HG02884 (cell line): ENCODE measurements around the gene IQCC.
"Not testable (repeated sequence)": the region's sequence is repeated elsewhere in the genome, so short reads cannot be mapped to it uniquely, and the experiment has no call there.

Experiments used
- ATAC-seq: cut with Tn5 transposase; IDR thresholded peaks from one replicate; pipeline ENCODE4 v1.9.1; 2021; ENCODE audit warnings: mild to moderate bottlenecking, moderate library complexity; ENCODE audit not compliant: unreplicated experiment

IQCC gene

DNA sequence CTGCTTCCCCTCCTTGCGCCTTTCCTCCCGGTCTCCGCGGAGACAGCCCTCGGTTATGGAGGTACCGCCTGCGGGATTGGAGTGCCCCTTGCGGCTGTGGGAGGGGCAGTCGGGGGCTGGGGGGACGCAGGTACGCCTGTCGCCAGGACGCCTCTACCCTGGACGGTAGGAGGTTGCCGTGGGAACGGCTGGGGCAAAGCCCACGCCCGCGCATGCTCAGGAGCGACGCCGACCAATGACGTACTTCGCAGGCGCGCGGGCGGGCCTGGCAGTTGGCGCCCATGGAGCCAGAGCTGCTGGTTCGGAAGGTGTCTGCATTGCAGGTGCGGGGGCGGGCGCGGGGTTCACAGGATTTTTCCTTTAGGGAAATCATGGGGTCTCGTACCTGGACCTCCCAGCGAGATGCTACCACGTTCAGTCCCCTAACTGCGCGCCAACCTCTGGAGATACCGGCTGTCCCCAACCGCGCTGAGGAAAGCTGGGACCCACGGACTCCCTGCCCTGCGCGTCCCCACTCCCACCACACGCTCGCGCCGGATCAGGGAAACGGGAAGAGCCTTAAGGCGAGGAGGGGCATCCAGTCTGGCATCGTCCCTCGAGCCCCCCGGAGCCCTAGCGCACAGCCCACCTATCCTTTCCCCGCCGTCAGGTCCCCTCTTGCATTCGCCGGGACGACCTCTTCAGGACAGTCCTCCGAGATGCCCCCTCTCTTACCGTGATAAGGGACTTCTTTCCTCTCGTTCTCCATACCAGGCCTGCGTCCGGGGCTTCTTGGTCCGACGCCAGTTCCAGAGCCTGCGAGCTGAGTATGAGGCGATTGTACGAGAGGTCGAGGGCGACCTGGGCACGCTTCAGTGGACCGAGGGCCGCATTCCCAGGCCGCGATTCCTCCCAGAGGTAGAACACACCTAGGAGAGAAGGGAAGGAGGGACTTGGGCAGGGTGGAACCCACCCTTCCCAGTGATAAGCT, at the start of gene IQCC:
Gene IQCC (plus strand): TSS at position 271 of the 970 bp plus-strand sequence. CDS start 11 bp downstream, at position 282.
- ATAC-seq: no peak

DNA sequence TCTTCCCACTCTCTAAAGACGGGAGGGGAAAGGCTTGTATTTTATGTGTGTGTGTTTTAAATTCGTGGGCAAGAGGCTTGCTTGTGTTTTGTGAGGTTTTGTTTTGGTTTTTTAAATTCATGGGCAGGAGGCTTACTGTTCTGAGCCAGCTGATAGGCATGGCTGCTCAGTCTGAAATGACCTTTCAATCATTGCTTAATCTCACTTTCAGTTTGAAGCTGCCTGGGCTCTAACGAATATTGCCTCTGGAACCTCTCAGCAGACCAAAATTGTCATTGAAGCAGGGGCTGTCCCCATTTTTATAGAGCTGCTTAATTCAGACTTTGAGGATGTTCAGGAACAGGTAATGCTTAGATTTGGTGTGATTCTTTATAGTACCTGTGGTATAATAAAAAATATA, 46.3 kb upstream of the IQCC start:
- ATAC-seq: no peak

DNA sequence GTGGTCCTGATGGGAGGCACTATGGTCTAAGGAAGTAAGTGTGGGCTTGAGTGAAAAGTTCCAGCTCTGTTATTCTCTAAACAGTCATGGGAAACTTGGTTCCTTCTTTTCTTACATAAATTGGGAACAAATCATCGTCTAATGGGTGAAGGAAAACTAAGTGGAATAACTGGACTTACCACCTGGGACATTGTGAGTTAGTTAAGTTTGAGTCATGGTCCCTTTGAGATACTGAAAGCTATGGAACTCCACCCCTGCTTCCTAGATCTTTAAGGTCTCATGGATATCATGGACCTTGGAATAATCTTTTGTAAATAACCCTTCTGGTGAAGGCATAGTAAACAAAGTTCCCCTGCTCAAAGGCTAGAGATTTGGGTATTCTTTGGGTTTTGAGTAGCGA, 42.1 kb upstream of the IQCC start:
- ATAC-seq: no peak

DNA sequence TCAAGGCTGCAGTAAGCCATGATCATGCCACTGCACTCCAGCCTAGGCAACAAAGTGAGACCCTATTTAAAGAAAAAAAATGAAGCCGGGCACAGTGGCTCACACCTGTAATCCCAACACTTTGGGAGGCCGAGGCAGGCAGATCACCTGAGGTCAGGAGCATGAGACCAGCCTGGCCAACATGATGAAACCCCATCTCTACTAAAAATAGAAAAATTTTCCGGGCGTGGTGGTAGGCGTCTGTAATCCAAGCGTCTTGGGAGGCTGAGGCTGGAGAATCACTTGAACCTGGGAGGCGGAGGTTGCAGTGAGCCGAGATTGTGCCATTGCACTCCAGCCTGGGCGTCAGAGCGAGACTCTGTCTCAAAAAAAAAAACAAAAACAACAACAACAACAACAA, 39.8 kb upstream of the IQCC start:
- ATAC-seq: not testable (repeated sequence)

DNA sequence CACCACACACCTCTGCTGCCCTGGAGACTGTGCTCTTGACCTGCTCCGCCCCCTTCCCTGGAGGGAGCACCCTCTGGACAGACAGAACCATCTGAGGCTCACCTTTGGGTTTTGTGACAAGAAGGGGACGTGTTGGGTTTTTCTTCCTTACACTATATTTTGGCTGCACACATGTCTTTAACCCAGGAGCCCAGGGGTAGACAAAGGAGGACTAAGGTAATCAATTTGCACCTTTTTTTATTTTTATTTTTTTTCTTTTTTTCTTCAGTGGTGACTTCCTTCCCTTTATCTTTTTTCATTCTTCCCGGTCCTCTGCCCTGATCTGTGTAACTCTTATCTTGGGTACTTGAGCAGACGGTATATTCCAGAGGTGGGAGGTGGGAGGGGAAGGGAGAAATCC, 34.5 kb upstream of the IQCC start:
- ATAC-seq: no peak

DNA sequence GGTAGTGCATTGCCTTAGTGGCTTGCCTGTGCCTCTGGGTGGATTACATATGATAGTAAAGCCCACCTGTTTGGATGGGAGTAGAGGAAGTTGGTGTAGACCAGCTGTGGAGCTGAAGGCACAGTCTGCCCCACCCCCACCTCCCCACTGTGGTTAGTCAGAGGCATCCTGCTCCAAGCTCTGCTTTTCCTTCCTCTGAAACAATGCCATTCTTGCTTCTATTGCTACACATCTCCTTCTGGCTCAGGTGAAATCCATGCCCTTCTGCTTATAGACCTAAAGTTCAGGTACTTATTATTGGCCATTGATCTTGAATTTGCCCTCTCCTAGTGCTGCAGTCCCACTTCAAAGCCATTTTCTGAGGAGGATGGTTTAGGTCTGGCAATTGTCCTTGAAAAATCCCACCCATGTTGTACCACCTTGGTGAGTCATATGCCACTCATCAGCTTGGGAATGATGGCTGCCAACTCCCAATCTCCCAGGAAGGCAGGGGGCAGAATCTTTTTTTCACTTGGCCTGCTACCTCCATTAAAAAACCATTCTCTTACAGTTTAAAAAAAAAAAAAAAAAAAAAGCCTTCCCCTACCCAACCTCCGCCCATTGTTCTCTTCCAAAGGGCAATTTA, 32.7 kb upstream of the IQCC start:
- no peak for ATAC-seq

DNA sequence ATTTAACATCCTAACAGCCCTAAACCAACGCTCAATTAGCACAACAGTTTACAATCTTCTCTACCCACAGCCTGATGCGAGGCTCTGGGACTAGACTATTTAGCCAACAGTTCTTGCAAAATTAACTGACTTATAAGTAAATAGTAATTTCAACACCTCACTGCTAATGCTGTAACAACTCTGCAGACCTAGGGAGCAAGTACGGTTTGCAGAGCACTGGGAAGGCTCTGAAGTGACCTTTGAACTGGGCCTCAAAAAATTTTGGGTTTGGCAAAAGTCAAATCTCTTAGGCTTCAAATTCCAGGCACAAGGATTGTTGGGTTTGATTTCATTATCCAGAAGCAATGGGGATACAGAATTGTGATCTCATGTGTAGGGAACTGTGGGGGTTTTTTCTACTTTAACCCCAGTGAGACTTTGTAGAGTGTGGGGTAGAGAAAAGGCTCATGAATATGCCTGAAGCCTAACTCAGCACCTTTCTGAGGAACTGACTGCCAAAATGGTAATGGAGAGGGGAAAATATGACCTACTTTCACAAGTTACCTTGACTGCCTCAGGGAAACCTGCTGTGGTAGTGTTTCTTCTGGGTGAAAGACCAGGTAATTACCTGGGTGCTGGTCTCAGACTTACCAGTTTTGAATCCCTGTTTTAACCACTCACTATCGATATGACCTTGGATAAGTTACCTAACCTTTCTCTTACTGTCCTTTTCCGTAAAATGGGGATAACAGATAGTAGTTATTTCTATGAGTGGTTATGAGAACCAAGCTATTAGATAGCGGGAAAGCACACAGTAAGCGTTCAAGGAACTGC, 26.9 kb upstream of the IQCC start:
- no peak for ATAC-seq

DNA sequence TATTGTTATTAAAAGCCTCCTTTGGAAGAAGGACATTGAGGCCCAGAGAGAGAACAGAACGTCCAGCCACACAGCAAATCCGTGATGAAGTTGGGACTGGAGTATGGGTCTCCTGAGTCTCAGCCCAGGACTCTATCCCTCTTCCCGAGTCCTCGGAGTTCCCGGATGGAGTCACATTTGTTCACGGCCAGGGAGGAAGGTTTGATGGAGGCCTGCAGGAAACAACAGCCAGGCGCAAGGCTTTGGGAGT, 26.4 kb upstream of the IQCC start:
- ATAC-seq: no peak

DNA sequence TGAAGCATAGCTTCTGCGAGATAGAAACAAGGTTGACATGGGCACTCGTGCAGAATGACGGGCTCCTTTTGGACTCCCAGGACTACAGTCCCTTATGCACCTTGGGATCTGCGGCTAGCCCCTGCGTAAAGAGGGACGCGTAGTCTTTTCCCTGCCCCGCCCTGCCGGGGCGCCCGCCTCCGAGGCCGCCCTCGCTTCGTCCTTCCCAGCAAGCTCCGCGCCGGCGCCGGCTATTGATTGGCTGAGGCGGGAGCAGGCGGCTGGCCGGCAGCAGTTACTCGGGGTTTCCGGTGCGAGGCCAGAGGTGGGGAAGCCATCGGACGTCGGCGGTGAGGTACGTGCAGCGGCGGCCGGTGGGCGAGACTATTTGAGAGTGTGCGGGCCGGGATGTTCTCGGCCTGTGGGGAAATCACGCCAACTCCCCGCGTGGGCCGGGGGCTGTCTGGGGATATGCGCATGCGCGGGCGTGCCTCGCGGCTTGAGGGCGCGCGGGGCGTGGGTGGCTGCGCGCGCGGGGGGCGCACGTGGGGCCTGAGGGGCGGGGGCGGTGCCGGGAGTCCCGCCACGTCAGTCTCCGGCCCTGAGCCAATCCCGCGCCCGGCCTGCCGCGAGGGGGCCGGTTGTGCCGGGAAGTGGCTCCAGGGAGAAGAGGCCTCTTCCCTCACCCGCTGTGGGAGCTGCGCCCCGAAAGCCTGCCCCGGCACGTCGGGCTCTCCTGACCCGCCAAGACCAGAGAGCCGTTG, 25.9 kb upstream of the IQCC start, which contains the start of gene TXLNA:
Gene TXLNA (plus strand): TSS at position 233 of the 743 bp plus-strand sequence. CDS start 671 bp downstream, outside the sequence.
- peak; percentile 88 for ATAC-seq

DNA sequence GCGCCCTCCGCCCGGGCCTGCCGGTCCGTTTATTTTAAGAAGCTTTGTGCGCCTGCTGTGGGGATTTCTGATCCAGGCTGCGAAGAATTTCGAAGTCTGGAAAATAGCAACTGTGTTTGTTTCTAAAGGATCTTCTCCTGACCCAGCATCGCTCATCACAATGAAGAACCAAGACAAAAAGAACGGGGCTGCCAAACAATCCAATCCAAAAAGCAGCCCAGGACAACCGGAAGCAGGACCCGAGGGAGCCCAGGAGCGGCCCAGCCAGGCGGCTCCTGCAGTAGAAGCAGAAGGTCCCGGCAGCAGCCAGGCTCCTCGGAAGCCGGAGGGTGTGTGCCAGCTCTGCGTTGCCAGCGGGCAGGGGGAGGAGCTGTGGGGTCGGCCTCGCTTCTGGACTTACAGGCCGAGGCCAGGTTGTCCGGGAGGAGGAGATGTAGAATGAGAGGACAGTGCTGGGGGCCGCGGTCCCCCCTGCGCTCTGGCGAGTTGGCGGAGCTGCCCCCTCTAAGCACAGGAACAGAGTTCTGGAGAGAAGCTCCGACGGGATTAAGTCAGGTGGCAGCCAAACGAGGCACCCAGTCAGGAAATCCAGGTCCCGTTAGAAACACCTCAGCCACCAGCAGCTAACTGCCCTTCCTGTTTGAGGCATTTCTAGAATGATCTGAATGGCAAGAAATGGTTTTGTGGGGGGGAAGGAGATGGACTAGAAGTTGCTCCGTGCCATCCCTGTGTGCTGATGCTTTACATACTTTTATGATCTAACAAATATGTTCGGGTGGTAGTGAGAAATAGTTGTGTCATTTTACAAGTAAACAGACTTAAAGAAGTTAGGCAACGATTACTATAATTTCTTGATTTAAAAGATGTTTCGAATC, 25.0 kb upstream of the IQCC start:
- ATAC-seq: no peak

DNA sequence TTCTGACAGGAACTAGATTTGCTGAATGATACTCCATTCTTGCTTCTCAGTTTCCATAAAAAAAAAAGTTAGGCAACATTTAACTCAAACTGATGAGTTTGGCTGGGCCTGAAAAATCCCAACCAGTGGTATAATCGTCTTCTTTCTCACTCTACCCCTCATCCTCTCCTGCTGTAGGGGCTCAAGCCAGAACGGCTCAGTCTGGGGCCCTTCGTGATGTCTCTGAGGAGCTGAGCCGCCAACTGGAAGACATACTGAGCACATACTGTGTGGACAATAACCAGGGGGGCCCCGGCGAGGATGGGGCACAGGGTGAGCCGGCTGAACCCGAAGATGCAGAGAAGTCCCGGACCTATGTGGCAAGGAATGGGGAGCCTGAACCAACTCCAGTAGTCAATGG, 24.4 kb upstream of the IQCC start:
- no peak for ATAC-seq

DNA sequence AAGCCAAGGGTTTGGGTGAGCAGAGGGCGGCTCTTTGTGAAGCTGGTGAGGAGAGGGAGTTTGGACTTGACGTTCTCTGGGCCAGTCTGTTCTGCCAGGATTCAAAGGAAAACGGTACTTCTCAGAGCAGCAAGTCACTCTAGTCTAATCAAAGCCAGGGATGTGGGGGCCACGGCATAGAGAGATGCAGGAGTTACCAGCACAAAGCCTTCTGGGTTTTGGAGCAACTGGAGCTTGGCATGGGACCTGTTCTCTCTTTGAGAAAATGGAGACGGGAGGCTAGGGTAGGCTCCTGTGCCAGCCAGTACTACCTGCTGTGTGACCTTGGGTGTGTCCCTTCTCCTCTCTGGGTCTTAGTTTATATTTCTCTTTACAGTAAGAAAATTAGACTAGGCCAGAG, 23.9 kb upstream of the IQCC start:
- ATAC-seq: no peak

DNA sequence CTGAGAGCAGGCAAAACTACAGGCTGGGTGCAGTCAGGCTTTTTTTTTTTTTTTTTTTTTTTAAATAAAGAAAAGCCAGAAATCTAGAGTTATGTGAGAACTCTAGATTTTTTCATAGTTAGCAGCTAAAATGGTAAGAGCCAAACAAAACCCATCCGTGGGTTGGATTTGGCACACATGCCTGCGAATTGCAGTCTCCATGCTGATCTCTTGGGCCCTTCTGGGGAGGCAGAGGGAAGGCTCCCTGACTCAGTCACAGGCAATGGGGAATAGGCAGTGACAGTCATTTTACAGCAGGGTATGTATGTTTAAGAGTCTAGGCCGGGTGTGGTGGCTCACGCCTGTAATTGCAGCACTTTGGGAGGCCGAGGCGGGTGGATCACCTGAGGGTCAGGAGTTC, 23.4 kb upstream of the IQCC start:
- no peak for ATAC-seq

DNA sequence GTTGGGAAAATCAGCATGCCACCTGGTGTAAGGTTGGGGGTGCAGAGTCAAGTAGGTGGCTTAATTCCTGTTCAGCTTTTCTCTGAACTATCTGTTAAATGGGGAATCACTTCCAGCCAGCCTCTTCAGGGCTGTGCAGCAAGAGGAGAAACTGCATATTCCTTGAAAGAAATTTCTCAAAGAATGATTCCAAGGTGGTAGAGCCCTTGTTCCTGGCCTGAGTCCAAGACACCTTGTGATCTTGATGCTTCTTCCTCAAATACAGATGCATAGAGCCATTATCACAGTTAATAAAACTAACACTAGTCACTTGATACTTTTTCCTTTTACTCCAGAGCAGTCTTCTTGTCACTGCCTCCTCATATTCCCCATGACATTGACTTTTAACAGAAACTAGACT, 20.8 kb upstream of the IQCC start:
- no peak for ATAC-seq

DNA sequence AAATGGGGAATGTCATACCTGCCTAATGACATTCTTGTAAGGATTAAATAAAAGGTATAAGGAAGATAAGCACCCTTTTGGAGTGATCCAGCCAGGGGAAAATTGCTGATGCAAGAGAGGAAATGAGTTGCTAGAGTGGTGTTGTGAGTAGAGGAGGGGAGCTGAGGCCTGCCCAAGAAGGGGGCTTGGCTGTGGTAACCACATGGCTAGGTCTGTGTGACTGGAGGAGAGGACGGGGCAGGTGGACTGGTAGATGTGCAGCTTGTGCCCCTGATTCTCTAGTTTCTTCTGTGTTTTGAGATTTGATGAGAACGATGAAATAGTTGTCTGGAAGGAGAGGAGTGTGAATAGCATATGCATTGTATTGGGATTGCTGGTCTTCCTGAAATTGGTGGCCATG, 19.4 kb upstream of the IQCC start:
- ATAC-seq: no peak

DNA sequence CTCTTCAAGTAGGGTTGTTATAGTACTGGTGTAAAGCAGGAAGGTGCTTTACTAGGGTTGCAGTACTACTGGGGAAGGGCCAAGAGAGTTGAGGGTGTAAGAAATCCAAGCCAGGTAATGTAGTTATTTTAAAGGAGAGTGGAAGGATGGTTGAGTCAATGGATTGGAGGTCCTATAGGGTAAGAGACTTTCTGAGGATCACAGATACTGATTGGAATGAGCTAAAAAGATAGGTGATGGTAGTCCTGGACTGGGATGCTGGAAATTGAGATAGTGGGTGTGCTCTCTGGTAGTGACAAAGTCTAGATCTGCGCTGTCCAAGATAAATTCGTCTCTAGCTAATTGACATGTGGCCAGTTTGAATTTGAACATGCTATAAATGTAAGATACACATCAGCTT, 19.0 kb upstream of the IQCC start:
- ATAC-seq: no peak

DNA sequence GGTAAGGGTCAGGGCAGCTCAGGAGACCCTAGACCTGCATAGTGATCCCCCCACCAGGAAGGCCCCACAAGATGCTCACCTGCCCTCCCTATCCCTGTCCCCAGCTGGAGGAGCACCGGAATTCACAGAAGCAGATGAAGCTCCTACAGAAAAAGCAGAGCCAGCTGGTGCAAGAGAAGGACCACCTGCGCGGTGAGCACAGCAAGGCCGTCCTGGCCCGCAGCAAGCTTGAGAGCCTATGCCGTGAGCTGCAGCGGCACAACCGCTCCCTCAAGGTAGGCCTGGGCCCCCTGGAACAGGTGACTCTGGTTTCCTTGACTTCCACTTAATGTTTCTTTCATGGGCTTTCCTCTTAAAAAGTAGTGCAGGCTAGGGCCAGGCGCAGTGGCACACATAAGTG, 17.6 kb upstream of the IQCC start:
- no peak for ATAC-seq

DNA sequence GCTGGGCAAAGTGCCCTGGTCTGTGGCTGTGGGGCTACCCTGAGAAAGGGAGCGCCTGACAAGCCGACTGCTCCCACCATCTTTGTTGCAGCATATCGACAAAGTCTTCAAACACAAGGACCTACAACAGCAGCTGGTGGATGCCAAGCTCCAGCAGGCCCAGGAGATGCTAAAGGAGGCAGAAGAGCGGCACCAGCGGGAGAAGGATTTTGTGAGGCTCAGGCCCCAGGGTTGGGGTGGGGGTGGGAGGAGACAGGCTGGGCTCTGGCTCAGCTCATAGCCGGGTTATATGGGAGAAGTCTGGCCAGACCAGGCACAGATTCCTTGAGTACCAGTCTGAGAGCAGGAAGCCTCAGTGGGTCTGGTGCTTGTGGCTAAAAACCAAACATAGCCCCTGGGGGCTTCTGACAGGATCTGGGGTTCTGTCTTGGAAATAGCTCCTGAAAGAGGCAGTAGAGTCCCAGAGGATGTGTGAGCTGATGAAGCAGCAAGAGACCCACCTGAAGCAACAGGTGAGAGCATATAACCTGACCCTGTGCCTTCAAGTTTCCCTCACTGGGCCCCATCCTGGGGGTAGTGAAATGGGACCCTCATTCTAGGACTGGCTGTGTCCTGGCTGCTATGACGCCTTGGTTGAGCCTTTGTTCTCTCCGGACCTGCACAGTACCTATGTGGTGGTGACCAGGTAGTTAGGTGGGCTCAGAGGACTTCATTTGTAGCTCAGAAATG, 13.1 kb upstream of the IQCC start:
- no peak for ATAC-seq

DNA sequence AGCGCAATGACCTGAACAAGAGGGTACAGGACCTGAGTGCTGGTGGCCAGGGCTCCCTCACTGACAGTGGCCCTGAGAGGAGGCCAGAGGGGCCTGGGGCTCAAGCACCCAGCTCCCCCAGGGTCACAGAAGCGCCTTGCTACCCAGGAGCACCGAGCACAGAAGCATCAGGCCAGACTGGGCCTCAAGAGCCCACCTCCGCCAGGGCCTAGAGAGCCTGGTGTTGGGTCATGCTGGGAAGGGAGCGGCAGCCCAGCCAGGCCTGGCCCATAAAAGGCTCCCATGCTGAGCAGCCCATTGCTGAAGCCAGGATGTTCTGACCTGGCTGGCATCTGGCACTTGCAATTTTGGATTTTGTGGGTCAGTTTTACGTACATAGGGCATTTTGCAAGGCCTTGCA, 10.5 kb upstream of the IQCC start:
- no peak for ATAC-seq
